Measurements from ENCODE around the gene NECTIN4. TPM values are rescaled to one million over a fixed set of nuclear protein-coding genes. Genes with fewer than 3 reads are reported as not detected.
A peak's percentile ranks its signal among the peaks of the same experiment; 100 is the strongest.

NECTIN4 gene
- total and polyA plus RNA-seq, 2 experiments from 2014 or later = 0.16 TPM; not detected in 1

DNA sequence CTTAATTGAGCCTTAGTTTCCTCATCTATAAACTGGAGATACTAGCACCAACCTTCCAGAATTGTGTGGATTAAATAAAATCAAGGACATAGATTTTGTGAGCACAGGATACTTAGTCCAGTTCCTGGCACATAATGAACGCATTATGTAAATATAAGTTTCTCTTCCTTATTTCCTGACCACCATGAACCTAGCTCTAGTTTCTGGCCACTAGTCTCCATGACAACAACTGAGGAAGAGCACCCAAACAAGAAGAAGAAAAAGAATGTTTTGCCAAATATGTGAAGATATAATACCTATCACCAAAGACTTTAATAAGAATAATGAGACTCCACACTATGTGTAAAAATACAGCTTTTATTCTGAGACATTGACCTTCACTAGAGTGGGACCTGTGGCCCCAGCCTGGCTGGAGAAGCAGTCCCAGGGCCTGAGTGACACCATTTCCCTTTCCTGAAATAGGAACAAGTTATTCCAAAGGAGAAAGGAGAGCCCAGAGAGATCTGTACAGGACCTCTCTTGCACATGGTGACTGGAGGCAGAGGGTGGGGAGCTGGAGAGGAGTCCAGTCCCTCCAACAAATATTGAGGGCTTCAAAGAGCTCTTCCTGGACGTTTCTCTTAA, 42.6 kb downstream of the NECTIN4 start:
- H3K36me3 ChIP-seq (ENCODE audit: insufficient read depth) = peaks cover 6% of the 10 kb centered on the region; the same call in 1 of the 2 replicates
- Mint-ChIP-seq H3K9me3 (peaks cover 38% of the 10 kb centered on the region), H3K27ac (peak overlapping the region; percentile 99), H3K4me3 (peak overlapping the region; percentile 97), H3K27me3 (ENCODE audit: insufficient read depth, low read depth, poor library complexity) (peaks cover 16% of the 10 kb centered on the region), H3K36me3 (ENCODE audit: low read depth) (peaks cover 38% of the 10 kb centered on the region), H3K4me1 (peaks cover 23% of the 10 kb centered on the region)
- no peak for DNase-seq (ENCODE audit: low spot score)
- peaks cover 15% of the 10 kb centered on the region; the same call in 1 of the 2 replicates for H3F3A ChIP-seq (replicated peaks; ENCODE audit: low read depth)
- TF ChIP-seq, protein P1, sequence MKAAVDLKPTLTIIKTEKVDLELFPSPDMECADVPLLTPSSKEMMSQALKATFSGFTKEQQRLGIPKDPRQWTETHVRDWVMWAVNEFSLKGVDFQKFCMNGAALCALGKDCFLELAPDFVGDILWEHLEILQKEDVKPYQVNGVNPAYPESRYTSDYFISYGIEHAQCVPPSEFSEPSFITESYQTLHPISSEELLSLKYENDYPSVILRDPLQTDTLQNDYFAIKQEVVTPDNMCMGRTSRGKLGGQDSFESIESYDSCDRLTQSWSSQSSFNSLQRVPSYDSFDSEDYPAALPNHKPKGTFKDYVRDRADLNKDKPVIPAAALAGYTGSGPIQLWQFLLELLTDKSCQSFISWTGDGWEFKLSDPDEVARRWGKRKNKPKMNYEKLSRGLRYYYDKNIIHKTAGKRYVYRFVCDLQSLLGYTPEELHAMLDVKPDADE (IDR thresholded peaks at IDR 0.05) = no peak
- TF ChIP-seq EZH2 (IDR thresholded peaks at IDR 0.05; ENCODE audit: low read depth, unreplicated experiment) (no peak), CREB1 (CRISPR knock-in tag; IDR thresholded peaks at IDR 0.05; ENCODE audit: low read depth) (no peak), JUNB (IDR thresholded peaks at IDR 0.05; ENCODE audit: unreplicated experiment) (no peak), NANOG (IDR thresholded peaks at IDR 0.05; ENCODE audit: borderline replicate concordance) (no peak), ZNF114 (CRISPR knock-in tag; IDR thresholded peaks at IDR 0.05) (no peak)
- H3K27ac ChIP-seq (ENCODE audit: low read depth) = peak overlapping the region; percentile 90; the same call in 1 of the 2 replicates
- H3K27me3 ChIP-seq (ENCODE audit: insufficient read depth) = peaks cover 5% of the 10 kb centered on the region; the same call in 1 of the 2 replicates
- peaks cover 7% of the 10 kb centered on the region for H3K4me1 ChIP-seq (ENCODE audit: insufficient read depth)
- H2AFZ ChIP-seq = no peak overlapping the region
- peaks cover 15% of the 10 kb centered on the region for H3K9me2 ChIP-seq (ENCODE audit: insufficient read depth)
- H3K79me2 ChIP-seq (replicated peaks; ENCODE audit: insufficient read depth) = peaks cover 27% of the 10 kb centered on the region
- H4K20me1 ChIP-seq (replicated peaks; ENCODE audit: insufficient read depth) = no peaks in the 10 kb centered on the region
- peak overlapping the region; percentile 52 for H3K4me3 ChIP-seq
- ATAC-seq = no peak
- peak overlapping the region; percentile 86 for H3K4me2 ChIP-seq

DNA sequence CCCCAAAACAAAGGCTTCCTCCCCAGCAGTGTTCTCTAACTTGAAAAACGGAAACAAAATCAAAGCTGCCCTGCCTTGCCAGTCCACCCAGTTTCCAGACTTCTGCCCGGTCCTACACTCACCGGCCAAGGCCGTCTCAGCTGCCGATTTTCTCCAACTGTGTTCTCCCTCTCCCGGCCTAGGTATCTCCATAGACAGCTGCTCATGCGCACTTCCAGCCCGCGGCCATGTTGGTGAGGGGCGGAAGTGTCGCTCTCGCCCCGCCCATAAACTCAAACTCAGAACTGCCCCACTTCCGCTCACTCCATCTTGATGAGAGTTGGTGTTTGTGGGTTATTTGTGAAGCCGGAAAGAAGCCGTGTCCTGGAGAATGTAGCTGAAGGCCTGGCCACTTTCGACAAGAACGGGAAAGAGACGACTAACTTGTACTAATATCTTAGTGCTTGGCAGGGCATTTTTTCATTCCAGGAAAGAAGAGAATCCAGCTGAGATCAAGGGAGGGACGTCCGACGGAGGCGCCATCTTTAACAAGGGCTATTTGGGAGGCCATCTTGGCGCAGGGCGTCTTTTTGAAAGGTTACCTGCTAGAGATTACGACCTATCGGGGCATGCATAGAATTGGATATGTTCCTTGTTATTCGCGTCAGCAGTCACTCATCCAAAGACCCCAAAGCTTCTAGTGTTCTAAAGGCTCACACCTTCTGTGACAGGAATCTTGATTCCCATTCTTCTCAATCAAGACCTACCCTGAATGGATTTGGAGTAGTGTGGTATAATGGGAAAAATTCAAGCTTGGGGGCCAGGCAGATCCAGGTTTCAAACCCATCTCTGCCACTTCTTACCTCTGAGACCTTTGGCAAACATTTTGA, 43.4 kb downstream of the NECTIN4 start, which contains the start of gene USF1:
Gene USF1 (minus strand): TSS at position 242 of the 869 bp plus-strand sequence. CDS start 2,702 bp downstream, outside the sequence.
- ATAC-seq = peak; percentile 84
- peaks cover 25% of the 10 kb centered on the region for H3K4me1 Mint-ChIP-seq
- H3K4me3 ChIP-seq = peak within 1 kb of the TSS; percentile 52
- H3K4me1 ChIP-seq (ENCODE audit: insufficient read depth) = peaks cover 7% of the 10 kb centered on the region
- peak within 1 kb of the TSS; percentile 90 for H3K27ac ChIP-seq (ENCODE audit: low read depth)
- peaks cover 18% of the 10 kb centered on the region; the same call in 1 of the 2 replicates for H3F3A ChIP-seq (replicated peaks; ENCODE audit: low read depth)
- H3K27ac Mint-ChIP-seq = peak within 1 kb of the TSS; percentile 99
- DNase-seq (ENCODE audit: low spot score) = peak; percentile 98
- peaks cover 46% of the 10 kb centered on the region for H3K36me3 Mint-ChIP-seq (ENCODE audit: low read depth)
- H2AFZ ChIP-seq = no peak within 1 kb of the TSS
- peaks cover 38% of the 10 kb centered on the region for H3K9me3 Mint-ChIP-seq
- peaks cover 10% of the 10 kb centered on the region; the same call in 1 of the 2 replicates for H3K36me3 ChIP-seq (ENCODE audit: insufficient read depth)
- H3K4me2 ChIP-seq = peak within 1 kb of the TSS; percentile 86
- H3K27me3 Mint-ChIP-seq (ENCODE audit: insufficient read depth, low read depth, poor library complexity) = peaks cover 18% of the 10 kb centered on the region
- peaks cover 5% of the 10 kb centered on the region; the same call in 1 of the 2 replicates for H3K27me3 ChIP-seq (ENCODE audit: insufficient read depth)
- peak within 1 kb of the TSS; percentile 97 for H3K4me3 Mint-ChIP-seq
- H3K9me2 ChIP-seq (ENCODE audit: insufficient read depth) = peaks cover 15% of the 10 kb centered on the region
- H4K20me1 ChIP-seq (replicated peaks; ENCODE audit: insufficient read depth) = no peaks in the 10 kb centered on the region; the same call in 1 of the 2 replicates
- H3K79me2 ChIP-seq (replicated peaks; ENCODE audit: insufficient read depth) = peaks cover 27% of the 10 kb centered on the region
- TF ChIP-seq JUNB (IDR thresholded peaks at IDR 0.05; ENCODE audit: unreplicated experiment) = no peak
- no peak for TF ChIP-seq EZH2phosphoT487 (IDR thresholded peaks at IDR 0.05; ENCODE audit: unreplicated experiment)
- TF ChIP-seq POLR2AphosphoS5 (IDR thresholded peaks at IDR 0.05; ENCODE audit: low read depth) = peak; percentile 93
- TF ChIP-seq, protein P2, sequence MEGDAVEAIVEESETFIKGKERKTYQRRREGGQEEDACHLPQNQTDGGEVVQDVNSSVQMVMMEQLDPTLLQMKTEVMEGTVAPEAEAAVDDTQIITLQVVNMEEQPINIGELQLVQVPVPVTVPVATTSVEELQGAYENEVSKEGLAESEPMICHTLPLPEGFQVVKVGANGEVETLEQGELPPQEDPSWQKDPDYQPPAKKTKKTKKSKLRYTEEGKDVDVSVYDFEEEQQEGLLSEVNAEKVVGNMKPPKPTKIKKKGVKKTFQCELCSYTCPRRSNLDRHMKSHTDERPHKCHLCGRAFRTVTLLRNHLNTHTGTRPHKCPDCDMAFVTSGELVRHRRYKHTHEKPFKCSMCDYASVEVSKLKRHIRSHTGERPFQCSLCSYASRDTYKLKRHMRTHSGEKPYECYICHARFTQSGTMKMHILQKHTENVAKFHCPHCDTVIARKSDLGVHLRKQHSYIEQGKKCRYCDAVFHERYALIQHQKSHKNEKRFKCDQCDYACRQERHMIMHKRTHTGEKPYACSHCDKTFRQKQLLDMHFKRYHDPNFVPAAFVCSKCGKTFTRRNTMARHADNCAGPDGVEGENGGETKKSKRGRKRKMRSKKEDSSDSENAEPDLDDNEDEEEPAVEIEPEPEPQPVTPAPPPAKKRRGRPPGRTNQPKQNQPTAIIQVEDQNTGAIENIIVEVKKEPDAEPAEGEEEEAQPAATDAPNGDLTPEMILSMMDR (conservative IDR thresholded peaks at IDR 0.05; ENCODE audit: low read depth in 2 of 2) = no peak
- TF ChIP-seq EZH2 (IDR thresholded peaks at IDR 0.05; ENCODE audit: low read depth, unreplicated experiment) = no peak
- TF ChIP-seq, protein P1 (IDR thresholded peaks at IDR 0.05) = peak; percentile 97
- TF ChIP-seq, protein P3, sequence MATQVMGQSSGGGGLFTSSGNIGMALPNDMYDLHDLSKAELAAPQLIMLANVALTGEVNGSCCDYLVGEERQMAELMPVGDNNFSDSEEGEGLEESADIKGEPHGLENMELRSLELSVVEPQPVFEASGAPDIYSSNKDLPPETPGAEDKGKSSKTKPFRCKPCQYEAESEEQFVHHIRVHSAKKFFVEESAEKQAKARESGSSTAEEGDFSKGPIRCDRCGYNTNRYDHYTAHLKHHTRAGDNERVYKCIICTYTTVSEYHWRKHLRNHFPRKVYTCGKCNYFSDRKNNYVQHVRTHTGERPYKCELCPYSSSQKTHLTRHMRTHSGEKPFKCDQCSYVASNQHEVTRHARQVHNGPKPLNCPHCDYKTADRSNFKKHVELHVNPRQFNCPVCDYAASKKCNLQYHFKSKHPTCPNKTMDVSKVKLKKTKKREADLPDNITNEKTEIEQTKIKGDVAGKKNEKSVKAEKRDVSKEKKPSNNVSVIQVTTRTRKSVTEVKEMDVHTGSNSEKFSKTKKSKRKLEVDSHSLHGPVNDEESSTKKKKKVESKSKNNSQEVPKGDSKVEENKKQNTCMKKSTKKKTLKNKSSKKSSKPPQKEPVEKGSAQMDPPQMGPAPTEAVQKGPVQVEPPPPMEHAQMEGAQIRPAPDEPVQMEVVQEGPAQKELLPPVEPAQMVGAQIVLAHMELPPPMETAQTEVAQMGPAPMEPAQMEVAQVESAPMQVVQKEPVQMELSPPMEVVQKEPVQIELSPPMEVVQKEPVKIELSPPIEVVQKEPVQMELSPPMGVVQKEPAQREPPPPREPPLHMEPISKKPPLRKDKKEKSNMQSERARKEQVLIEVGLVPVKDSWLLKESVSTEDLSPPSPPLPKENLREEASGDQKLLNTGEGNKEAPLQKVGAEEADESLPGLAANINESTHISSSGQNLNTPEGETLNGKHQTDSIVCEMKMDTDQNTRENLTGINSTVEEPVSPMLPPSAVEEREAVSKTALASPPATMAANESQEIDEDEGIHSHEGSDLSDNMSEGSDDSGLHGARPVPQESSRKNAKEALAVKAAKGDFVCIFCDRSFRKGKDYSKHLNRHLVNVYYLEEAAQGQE (IDR thresholded peaks at IDR 0.05; ENCODE audit: unreplicated experiment) = no peak
- peak; percentile 90 for TF ChIP-seq ZNF114 (CRISPR knock-in tag; IDR thresholded peaks at IDR 0.05)
- TF ChIP-seq ZNF331 (CRISPR knock-in tag; IDR thresholded peaks at IDR 0.05; ENCODE audit: low read depth) = no peak

Measured in GM23338 (cell line).